ENCODE results near the gene EN2. TPM values are rescaled to one million over a fixed set of nuclear protein-coding genes. Genes with fewer than 3 reads are reported as not detected.

EN2 gene
- not detected in 3 replicates for total RNA-seq

DNA sequence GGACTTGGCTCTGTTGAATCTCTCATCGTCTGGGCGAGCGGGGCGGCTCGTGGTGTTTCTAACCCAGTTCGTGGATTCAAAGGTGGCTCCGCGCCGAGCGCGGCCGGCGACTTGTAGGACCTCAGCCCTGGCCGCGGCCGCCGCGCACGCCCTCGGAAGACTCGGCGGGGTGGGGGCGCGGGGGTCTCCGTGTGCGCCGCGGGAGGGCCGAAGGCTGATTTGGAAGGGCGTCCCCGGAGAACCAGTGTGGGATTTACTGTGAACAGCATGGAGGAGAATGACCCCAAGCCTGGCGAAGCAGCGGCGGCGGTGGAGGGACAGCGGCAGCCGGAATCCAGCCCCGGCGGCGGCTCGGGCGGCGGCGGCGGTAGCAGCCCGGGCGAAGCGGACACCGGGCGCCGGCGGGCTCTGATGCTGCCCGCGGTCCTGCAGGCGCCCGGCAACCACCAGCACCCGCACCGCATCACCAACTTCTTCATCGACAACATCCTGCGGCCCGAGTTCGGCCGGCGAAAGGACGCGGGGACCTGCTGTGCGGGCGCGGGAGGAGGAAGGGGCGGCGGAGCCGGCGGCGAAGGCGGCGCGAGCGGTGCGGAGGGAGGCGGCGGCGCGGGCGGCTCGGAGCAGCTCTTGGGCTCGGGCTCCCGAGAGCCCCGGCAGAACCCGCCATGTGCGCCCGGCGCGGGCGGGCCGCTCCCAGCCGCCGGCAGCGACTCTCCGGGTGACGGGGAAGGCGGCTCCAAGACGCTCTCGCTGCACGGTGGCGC, at the start of gene EN2:
Gene EN2 (plus strand): TSS at position 19 of the 767 bp plus-strand sequence. CDS start 249 bp downstream, at position 268.
- H3K27ac Mint-ChIP-seq = no peak within 1 kb of the TSS

GRCh38 chr7:155408651-155409586, 49.0 kb upstream of the EN2 start:
- no peak for DNase-seq (ENCODE audit: low spot score in 2 of 2, unreplicated experiment in 2 of 2)
- Mint-ChIP-seq H3K27me3 (ENCODE audit: low read depth) (peaks cover 63% of the 10 kb centered on the region), H3K4me3 (no peak overlapping the region), H3K9me3 (no peaks in the 10 kb centered on the region), H3K27ac (peak overlapping the region; percentile 64), H3K4me1 (peaks cover 14% of the 10 kb centered on the region), H3K36me3 (no peaks in the 10 kb centered on the region)
- TF ChIP-seq, protein P1, sequence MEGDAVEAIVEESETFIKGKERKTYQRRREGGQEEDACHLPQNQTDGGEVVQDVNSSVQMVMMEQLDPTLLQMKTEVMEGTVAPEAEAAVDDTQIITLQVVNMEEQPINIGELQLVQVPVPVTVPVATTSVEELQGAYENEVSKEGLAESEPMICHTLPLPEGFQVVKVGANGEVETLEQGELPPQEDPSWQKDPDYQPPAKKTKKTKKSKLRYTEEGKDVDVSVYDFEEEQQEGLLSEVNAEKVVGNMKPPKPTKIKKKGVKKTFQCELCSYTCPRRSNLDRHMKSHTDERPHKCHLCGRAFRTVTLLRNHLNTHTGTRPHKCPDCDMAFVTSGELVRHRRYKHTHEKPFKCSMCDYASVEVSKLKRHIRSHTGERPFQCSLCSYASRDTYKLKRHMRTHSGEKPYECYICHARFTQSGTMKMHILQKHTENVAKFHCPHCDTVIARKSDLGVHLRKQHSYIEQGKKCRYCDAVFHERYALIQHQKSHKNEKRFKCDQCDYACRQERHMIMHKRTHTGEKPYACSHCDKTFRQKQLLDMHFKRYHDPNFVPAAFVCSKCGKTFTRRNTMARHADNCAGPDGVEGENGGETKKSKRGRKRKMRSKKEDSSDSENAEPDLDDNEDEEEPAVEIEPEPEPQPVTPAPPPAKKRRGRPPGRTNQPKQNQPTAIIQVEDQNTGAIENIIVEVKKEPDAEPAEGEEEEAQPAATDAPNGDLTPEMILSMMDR (IDR thresholded peaks at IDR 0.05; ENCODE audit: unreplicated experiment) = no peak

More for the DNA sequence above, at the start of gene EN2:
- TF ChIP-seq, protein P1 (IDR thresholded peaks at IDR 0.05; ENCODE audit: unreplicated experiment) = no peak
- peak within 1 kb of the TSS; percentile 60 for H3K4me3 Mint-ChIP-seq
- DNase-seq (ENCODE audit: low spot score in 2 of 2, unreplicated experiment in 2 of 2) = no peak
- peaks cover 89% of the 10 kb centered on the region for H3K27me3 Mint-ChIP-seq (ENCODE audit: low read depth)
- no peaks in the 10 kb centered on the region for H3K9me3 Mint-ChIP-seq
- peaks cover 14% of the 10 kb centered on the region for H3K4me1 Mint-ChIP-seq
- H3K36me3 Mint-ChIP-seq = no peaks in the 10 kb centered on the region

DNA sequence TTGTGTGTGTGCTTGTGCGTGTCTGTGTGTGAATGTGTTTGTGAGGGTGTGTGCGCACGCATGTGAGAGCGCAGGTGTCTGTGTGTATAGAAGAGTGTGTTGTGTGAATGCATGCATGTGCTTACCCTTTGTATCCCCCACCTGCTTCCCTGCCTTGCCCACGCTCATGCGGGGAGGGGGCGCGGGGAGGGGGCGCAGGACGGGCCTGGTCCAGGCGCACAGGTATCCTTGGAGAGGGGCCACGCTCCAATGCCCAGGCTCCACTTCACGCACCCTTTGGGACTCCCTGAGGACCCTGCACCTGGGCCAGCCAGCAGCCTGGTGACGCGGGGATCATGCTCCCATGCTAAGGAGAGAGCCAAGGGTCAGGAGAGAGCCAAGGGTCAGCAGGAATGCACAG, 47.9 kb upstream of the EN2 start:
- no peak for DNase-seq (ENCODE audit: low spot score in 2 of 2, unreplicated experiment in 2 of 2)
- no peak overlapping the region for H3K27ac Mint-ChIP-seq
- no peak overlapping the region for H3K4me3 Mint-ChIP-seq
- H3K4me1 Mint-ChIP-seq = peaks cover 12% of the 10 kb centered on the region
- no peaks in the 10 kb centered on the region for H3K9me3 Mint-ChIP-seq
- peaks cover 58% of the 10 kb centered on the region for H3K27me3 Mint-ChIP-seq (ENCODE audit: low read depth)
- TF ChIP-seq, protein P1 (IDR thresholded peaks at IDR 0.05; ENCODE audit: unreplicated experiment) = no peak
- H3K36me3 Mint-ChIP-seq = no peaks in the 10 kb centered on the region

DNA sequence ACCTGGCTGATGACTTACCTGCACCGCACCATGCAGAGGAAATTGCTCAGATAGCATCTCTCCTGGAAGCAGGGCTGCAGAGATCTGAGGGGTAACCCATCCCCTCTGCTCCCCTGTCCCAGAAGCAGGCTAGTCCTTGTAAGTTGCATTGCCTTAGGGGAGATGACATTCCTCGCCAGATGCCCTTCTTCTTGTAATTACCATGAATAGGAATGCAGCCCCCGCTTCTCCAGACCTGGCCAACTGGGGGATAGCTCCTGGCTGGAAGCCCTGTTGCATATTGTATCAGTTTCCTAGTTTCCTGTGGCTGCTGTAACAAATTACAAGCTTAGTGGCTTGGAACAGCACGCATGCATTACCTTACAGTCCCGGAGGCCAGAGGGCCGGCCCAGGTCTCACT, 47.5 kb upstream of the EN2 start:
- TF ChIP-seq, protein P1 (IDR thresholded peaks at IDR 0.05; ENCODE audit: unreplicated experiment) = no peak
- H3K27ac Mint-ChIP-seq = no peak overlapping the region
- no peak overlapping the region for H3K4me3 Mint-ChIP-seq
- no peaks in the 10 kb centered on the region for H3K9me3 Mint-ChIP-seq
- no peak for DNase-seq (ENCODE audit: low spot score in 2 of 2, unreplicated experiment in 2 of 2)
- peaks cover 54% of the 10 kb centered on the region for H3K27me3 Mint-ChIP-seq (ENCODE audit: low read depth)
- peaks cover 9% of the 10 kb centered on the region for H3K4me1 Mint-ChIP-seq
- H3K36me3 Mint-ChIP-seq = no peaks in the 10 kb centered on the region

DNA sequence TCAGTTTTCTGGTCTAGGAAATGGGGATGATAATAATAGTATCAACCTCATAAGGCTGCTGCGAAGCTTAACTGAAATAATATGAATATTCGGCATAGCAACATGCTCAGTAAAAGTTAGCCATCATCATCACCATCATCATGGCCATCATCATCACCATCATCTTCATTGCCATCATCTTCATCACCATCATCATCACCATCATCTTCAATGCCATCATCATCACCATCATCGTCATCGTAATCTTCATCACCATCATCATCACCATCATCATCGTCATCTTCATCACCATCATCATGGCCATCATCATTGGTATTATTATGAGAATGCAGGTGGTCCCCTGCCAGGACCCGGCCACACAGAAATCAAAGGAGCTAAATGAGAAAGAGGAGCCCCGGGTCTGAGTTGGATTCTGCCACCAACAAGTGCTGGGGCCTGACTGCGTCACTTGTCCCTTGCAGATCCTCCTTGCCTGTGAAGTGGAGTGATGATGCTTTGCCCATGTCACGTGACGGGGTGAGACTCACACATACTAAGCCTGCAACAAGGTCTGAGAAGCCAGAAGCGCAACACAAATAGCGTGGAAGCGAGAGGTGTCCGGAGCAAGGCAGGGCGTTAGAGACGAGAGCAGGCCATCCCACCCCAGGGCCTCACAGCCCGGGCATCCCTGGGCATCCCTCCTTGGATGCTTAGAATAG, 46.1 kb upstream of the EN2 start:
- no peak overlapping the region for H3K27ac Mint-ChIP-seq
- H3K4me3 Mint-ChIP-seq = no peak overlapping the region
- H3K9me3 Mint-ChIP-seq = no peaks in the 10 kb centered on the region
- H3K36me3 Mint-ChIP-seq = no peaks in the 10 kb centered on the region
- DNase-seq (ENCODE audit: low spot score in 2 of 2, unreplicated experiment in 2 of 2) = no peak
- H3K27me3 Mint-ChIP-seq (ENCODE audit: low read depth) = peaks cover 54% of the 10 kb centered on the region
- H3K4me1 Mint-ChIP-seq = peaks cover 9% of the 10 kb centered on the region
- TF ChIP-seq, protein P1 (IDR thresholded peaks at IDR 0.05; ENCODE audit: unreplicated experiment) = no peak

All from mesothelial cell of epicardium (in vitro differentiated cells).